K562 (cell line): ENCODE measurements around the gene ULBP2. TPM values are rescaled to one million over a fixed set of nuclear protein-coding genes. Genes with fewer than 3 reads are reported as not detected.
A peak's percentile ranks its signal among the peaks of the same experiment; 100 is the strongest.

Source experiments
- JUND ChIP-seq, 2 experiments: IDR thresholded peaks; 2 replicates in 1 of 2; 3 replicates in 1 of 2; pipeline ENCODE4 v1.6.1; 2011; ENCODE audit warnings: borderline replicate concordance in 2 of 2, low read depth in 2 of 2, low read length in 2 of 2, improper control_type of control experiment in 1 of 2, missing biosample characterization in 1 of 2, missing genetic modification characterization in 1 of 2, missing genetic modification reagents in 1 of 2
- RBM22 ChIP-seq: fragments of 200-400 bp; formaldehyde crosslinking; IDR thresholded peaks from 2 replicates; pipeline ENCODE4 v1.6.1; 2018; ENCODE audit warnings: low read length, low read depth; ENCODE audit not compliant: poor library complexity, severe bottlenecking
- SP1 ChIP-seq: sonication (generic); formaldehyde crosslinking; IDR thresholded peaks from 2 replicates; pipeline ENCODE4 v1.8.1; 2022; ENCODE audit warnings: mild to moderate bottlenecking, missing genetic modification reagents
- ZEB2 ChIP-seq: fragments of 450-650 bp; IDR thresholded peaks from 2 replicates; pipeline ENCODE4 v1.6.1; 2016
- ZNF347 ChIP-seq: fragments of 450-650 bp; formaldehyde crosslinking; IDR thresholded peaks from 2 replicates; pipeline ENCODE4 v1.4.0; 2020; ENCODE audit warnings: low read depth, mild to moderate bottlenecking, moderate library complexity
- polyA plus RNA-seq, 8 experiments: library from polyadenylated mRNA; depleted of rRNA in 4 of 8; stranded (reverse) in 5 of 8; unstranded in 3 of 8; fragments of >200 nt; fragmentation: Nextera tagmentation in 2 of 8; fragmentation: Illumina TruSeq in 1 of 8; extraction: Ambion mirVana in 2 of 8; extraction: Trizol in 1 of 8; gene quantifications; 2 replicates each; pipeline versions ENCODE4 v1.2.1 to v1.2.3, GENCODE V29; 2011 to 2014; ENCODE audit warnings: inconsistent platforms in 1 of 8, missing spikeins in 1 of 8
- total RNA-seq, 7 experiments: library from RNA; depleted of rRNA in 6 of 7; stranded (reverse); fragments of >200 nt in 6 of 7; fragmentation: Illumina TruSeq in 2 of 7; extraction: Trizol in 2 of 7; gene quantifications; 2 replicates each; pipeline versions ENCODE4 v1.2.1 to v1.2.3, GENCODE V29; 2011 to 2021; ENCODE audit warnings: low replicate concordance in 1 of 7
- TF ChIP-seq, protein P1 (sequence below): fragments of 200-600 bp; sonication (generic); IDR thresholded peaks from one replicate; pipeline ENCODE4 v1.6.1; 2012; ENCODE audit warnings: mild to moderate bottlenecking, low read depth, low read length, inconsistent platforms
- TF ChIP-seq, protein P2 (sequence below): fragments of 450-650 bp; IDR thresholded peaks from 2 replicates; pipeline ENCODE4 v1.6.1; 2016
- TF ChIP-seq, protein P3 (sequence below): fragments of 250-450 bp; sonication (Bioruptor Pico); IDR thresholded peaks from 2 replicates; pipeline ENCODE4 v1.5.0; 2021
- TF ChIP-seq, protein P4 (sequence below), 2 experiments: fragments of 200-800 bp in 1 of 2; sonication (Bioruptor generic) in 1 of 2; sonication (generic) in 1 of 2; formaldehyde crosslinking in 1 of 2; IDR thresholded peaks in 1 of 2; conservative IDR thresholded peaks in 1 of 2; 2 replicates each; pipeline versions ENCODE4 v1.5.0 to v1.6.1; 2016 to 2020; ENCODE audit warnings: missing compliant biosample characterization in 1 of 2, missing genetic modification characterization in 1 of 2, missing genetic modification reagents in 1 of 2

Gene ULBP2
- total and polyA plus RNA-seq, 9 of the 15 experiments (the other 6 are each of a cell fraction or from before 2014, with no cell fraction given), result 0.50 to 5.3 (median 1.2) TPM

DNA sequence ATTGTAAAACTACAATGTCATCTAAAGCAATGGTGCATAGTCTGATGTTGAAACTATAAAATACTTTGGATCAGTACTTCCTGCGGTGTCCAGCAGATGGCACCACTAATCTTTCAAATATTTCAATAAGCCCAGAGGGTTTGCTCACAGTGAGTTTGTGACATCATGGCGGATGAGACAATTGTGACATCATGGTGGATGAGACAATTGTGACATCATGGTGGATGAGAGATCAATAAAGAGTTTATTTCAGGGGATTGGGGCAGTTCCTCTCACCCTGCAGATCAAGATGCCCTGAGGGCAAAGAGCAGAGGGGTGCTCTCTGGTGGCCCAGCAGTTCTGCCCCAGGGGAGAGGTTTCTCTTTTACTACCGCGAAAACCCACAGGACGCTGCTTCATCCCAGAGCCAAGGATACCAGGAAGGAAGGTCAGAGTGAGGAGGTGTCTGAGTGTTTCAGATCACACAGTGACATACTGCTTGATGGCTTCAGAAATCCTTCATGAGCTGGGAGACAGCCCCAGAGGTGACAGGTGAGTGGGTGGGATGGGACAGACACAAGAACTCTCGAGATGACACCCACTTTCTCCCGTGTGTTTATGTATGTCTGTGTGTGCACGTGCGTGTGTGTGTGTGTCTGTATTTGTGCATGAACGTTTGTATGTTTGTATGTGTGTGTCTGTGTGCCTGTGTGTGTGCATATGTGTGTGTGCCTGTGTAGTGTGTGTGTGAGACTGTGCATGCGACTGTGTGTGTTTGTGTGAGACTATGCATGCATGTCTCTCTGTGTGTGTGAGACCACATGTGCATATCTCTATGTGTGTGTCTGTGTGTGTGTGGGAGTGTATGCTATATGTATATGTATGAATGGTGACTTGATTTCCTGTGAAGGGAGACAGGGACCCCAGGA lies 7.3 kb upstream of the ULBP2 start (continued):
- TF ChIP-seq, protein P1, sequence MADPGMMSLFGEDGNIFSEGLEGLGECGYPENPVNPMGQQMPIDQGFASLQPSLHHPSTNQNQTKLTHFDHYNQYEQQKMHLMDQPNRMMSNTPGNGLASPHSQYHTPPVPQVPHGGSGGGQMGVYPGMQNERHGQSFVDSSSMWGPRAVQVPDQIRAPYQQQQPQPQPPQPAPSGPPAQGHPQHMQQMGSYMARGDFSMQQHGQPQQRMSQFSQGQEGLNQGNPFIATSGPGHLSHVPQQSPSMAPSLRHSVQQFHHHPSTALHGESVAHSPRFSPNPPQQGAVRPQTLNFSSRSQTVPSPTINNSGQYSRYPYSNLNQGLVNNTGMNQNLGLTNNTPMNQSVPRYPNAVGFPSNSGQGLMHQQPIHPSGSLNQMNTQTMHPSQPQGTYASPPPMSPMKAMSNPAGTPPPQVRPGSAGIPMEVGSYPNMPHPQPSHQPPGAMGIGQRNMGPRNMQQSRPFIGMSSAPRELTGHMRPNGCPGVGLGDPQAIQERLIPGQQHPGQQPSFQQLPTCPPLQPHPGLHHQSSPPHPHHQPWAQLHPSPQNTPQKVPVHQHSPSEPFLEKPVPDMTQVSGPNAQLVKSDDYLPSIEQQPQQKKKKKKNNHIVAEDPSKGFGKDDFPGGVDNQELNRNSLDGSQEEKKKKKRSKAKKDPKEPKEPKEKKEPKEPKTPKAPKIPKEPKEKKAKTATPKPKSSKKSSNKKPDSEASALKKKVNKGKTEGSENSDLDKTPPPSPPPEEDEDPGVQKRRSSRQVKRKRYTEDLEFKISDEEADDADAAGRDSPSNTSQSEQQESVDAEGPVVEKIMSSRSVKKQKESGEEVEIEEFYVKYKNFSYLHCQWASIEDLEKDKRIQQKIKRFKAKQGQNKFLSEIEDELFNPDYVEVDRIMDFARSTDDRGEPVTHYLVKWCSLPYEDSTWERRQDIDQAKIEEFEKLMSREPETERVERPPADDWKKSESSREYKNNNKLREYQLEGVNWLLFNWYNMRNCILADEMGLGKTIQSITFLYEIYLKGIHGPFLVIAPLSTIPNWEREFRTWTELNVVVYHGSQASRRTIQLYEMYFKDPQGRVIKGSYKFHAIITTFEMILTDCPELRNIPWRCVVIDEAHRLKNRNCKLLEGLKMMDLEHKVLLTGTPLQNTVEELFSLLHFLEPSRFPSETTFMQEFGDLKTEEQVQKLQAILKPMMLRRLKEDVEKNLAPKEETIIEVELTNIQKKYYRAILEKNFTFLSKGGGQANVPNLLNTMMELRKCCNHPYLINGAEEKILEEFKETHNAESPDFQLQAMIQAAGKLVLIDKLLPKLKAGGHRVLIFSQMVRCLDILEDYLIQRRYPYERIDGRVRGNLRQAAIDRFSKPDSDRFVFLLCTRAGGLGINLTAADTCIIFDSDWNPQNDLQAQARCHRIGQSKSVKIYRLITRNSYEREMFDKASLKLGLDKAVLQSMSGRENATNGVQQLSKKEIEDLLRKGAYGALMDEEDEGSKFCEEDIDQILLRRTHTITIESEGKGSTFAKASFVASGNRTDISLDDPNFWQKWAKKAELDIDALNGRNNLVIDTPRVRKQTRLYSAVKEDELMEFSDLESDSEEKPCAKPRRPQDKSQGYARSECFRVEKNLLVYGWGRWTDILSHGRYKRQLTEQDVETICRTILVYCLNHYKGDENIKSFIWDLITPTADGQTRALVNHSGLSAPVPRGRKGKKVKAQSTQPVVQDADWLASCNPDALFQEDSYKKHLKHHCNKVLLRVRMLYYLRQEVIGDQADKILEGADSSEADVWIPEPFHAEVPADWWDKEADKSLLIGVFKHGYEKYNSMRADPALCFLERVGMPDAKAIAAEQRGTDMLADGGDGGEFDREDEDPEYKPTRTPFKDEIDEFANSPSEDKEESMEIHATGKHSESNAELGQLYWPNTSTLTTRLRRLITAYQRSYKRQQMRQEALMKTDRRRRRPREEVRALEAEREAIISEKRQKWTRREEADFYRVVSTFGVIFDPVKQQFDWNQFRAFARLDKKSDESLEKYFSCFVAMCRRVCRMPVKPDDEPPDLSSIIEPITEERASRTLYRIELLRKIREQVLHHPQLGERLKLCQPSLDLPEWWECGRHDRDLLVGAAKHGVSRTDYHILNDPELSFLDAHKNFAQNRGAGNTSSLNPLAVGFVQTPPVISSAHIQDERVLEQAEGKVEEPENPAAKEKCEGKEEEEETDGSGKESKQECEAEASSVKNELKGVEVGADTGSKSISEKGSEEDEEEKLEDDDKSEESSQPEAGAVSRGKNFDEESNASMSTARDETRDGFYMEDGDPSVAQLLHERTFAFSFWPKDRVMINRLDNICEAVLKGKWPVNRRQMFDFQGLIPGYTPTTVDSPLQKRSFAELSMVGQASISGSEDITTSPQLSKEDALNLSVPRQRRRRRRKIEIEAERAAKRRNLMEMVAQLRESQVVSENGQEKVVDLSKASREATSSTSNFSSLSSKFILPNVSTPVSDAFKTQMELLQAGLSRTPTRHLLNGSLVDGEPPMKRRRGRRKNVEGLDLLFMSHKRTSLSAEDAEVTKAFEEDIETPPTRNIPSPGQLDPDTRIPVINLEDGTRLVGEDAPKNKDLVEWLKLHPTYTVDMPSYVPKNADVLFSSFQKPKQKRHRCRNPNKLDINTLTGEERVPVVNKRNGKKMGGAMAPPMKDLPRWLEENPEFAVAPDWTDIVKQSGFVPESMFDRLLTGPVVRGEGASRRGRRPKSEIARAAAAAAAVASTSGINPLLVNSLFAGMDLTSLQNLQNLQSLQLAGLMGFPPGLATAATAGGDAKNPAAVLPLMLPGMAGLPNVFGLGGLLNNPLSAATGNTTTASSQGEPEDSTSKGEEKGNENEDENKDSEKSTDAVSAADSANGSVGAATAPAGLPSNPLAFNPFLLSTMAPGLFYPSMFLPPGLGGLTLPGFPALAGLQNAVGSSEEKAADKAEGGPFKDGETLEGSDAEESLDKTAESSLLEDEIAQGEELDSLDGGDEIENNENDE, result no peak
- TF ChIP-seq, protein P2, sequence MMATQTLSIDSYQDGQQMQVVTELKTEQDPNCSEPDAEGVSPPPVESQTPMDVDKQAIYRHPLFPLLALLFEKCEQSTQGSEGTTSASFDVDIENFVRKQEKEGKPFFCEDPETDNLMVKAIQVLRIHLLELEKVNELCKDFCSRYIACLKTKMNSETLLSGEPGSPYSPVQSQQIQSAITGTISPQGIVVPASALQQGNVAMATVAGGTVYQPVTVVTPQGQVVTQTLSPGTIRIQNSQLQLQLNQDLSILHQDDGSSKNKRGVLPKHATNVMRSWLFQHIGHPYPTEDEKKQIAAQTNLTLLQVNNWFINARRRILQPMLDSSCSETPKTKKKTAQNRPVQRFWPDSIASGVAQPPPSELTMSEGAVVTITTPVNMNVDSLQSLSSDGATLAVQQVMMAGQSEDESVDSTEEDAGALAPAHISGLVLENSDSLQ, result no peak
- TF ChIP-seq SP1 (peak; percentile 58), ZNF347 (CRISPR knock-in tag) (no peak), JUND (IDR thresholded peaks at IDR 0.05; ENCODE audit: borderline replicate concordance, low read depth, low read length) (peak; percentile 95), JUND (tag; IDR thresholded peaks at IDR 0.05; ENCODE audit: borderline replicate concordance, low read depth, low read length) (peak; percentile 98), ZEB2 (no peak), RBM22 (no peak)
- TF ChIP-seq, protein P3, sequence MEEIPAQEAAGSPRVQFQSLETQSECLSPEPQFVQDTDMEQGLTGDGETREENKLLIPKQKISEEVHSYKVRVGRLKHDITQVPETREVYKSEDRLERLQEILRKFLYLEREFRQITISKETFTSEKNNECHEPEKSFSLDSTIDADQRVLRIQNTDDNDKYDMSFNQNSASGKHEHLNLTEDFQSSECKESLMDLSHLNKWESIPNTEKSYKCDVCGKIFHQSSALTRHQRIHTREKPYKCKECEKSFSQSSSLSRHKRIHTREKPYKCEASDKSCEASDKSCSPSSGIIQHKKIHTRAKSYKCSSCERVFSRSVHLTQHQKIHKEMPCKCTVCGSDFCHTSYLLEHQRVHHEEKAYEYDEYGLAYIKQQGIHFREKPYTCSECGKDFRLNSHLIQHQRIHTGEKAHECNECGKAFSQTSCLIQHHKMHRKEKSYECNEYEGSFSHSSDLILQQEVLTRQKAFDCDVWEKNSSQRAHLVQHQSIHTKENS (CRISPR knock-in tag), result no peak
- TF ChIP-seq, protein P4, sequence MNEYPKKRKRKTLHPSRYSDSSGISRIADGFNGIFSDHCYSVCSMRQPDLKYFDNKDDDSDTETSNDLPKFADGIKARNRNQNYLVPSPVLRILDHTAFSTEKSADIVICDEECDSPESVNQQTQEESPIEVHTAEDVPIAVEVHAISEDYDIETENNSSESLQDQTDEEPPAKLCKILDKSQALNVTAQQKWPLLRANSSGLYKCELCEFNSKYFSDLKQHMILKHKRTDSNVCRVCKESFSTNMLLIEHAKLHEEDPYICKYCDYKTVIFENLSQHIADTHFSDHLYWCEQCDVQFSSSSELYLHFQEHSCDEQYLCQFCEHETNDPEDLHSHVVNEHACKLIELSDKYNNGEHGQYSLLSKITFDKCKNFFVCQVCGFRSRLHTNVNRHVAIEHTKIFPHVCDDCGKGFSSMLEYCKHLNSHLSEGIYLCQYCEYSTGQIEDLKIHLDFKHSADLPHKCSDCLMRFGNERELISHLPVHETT (CRISPR knock-in tag; conservative IDR thresholded peaks at IDR 0.05 in 1 of 2, IDR thresholded peaks at IDR 0.05 in 1 of 2), result no peak
